ENCODE results near the gene RHOD. TPM values are rescaled to one million over a fixed set of nuclear protein-coding genes. Genes with fewer than 3 reads are reported as not detected.

The RHOD gene
- total and polyA plus RNA-seq, 10 of the 15 experiments (the other 5 are each of a cell fraction or from before 2014, with no cell fraction given), result 0.15 to 2.6 (median 1.9) TPM; not detected in 2

DNA sequence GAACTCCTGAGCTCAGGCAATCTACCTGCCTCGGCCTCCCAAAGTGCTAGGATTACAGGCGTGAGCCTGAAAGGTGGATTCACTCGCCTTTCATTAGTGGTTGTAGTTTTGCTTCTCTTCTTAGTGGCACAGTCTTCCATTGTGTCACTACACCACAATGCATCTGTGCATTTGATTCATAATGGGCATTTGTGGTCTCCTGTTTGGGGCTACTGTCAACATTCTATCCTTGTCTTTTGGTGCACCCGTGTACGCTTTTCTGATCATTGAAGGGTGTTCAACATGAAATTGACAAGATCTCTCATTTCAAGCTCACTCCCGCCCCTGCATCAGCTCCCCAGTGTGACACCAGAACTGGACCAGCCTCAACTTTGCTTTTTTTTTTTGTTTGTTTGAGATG is 35.7 kb upstream of the RHOD start:
- Histone ChIP-seq H3K36me3 (ENCODE audit: control insufficient read depth in 2 of 2, insufficient read depth in 2 of 2, low read length in 1 of 2) (no peaks in the 10 kb centered on the region), H4K20me1 (ENCODE audit: control insufficient read depth, insufficient read depth) (no peaks in the 10 kb centered on the region), H3K9ac (ENCODE audit: control insufficient read depth, insufficient read depth, low read length) (no peak overlapping the region), H3K9me3 (replicated peaks; ENCODE audit: control insufficient read depth, insufficient read depth, low read length) (no peaks in the 10 kb centered on the region; the same call in 2 of the 3 replicates), H2AFZ (ENCODE audit: control insufficient read depth, low read depth, low read length) (no peak overlapping the region), H3K4me2 (ENCODE audit: control insufficient read depth, insufficient read depth) (no peak overlapping the region), H3K79me2 (ENCODE audit: control insufficient read depth, insufficient read depth, low read length) (no peaks in the 10 kb centered on the region), H3K27me3 (replicated peaks in 1 of 2; ENCODE audit: control insufficient read depth in 2 of 2, insufficient read depth in 2 of 2, low read length in 1 of 2) (peaks cover 0 to 8% of the 10 kb centered on the region in 2 experiments; a peak in 3 of 4 replicates), H3K27ac (ENCODE audit: control insufficient read depth, insufficient read depth) (no peak overlapping the region), H3K4me1 (ENCODE audit: control insufficient read depth, insufficient read depth, low read length) (peaks cover 15% of the 10 kb centered on the region), H3K4me3 (no peak overlapping the region)
- DNase-seq (ENCODE audit: low read depth, low spot score) (no peak), FAIRE-seq (peak; percentile 18), ATAC-seq (peak; percentile 71)
- in situ Hi-C loops (cut with MboI) (no loop called here), intact Hi-C loops (cut with micrococcal nuclease; ENCODE audit: unreplicated experiment) (no loop called here)
- no TSS peak for BruUV-seq (replicated peaks)
- ChIA-PET RAD21 (ENCODE audit: unreplicated experiment) (no interaction called here), CTCF (interaction anchor here (1.1 to 1.8 kb wide), 3 partner anchors 14 to 33 kb away, joined by 3 to 6 read pairs (median 3); no protein-coding TSS in a partner anchor), POLR2A (interaction anchor here (0.6 to 0.7 kb wide), 2 partner anchors 26 to 270 kb away, joined by 3 to 6 read pairs; no protein-coding TSS in a partner anchor), SMC1A (ENCODE audit: uncharacterized antibody, unreplicated experiment) (no interaction called here)
- 0% methylated on average over 6 of the region's 6 CpGs for WGBS (ENCODE audit: insufficient coverage, insufficient replicate concordance, low lambda C conversion rate, missing lambda C conversion rate)
- no peak for TF ChIP-seq POLR2AphosphoS5 (IDR thresholded peaks at IDR 0.05; ENCODE audit: low read length)
- TF ChIP-seq RBBP5 (conservative IDR thresholded peaks at IDR 0.05), result no peak
- no peak for TF ChIP-seq ETV6 (conservative IDR thresholded peaks at IDR 0.05 in 1 of 2, IDR thresholded peaks at IDR 0.05 in 1 of 2; ENCODE audit: borderline replicate concordance in 1 of 2, low read depth in 1 of 2)
- TF ChIP-seq KAT2A (conservative IDR thresholded peaks at IDR 0.05; ENCODE audit: control insufficient read depth, low read depth, low read length), result no peak
- no peak for TF ChIP-seq ZNF207 (IDR thresholded peaks at IDR 0.05; ENCODE audit: borderline replicate concordance)
- TF ChIP-seq HDAC2 (IDR thresholded peaks at IDR 0.05), result no peak
- no peak for TF ChIP-seq STAT3 (IDR thresholded peaks at IDR 0.05; ENCODE audit: low read depth, low read length)
- TF ChIP-seq, protein P1, sequence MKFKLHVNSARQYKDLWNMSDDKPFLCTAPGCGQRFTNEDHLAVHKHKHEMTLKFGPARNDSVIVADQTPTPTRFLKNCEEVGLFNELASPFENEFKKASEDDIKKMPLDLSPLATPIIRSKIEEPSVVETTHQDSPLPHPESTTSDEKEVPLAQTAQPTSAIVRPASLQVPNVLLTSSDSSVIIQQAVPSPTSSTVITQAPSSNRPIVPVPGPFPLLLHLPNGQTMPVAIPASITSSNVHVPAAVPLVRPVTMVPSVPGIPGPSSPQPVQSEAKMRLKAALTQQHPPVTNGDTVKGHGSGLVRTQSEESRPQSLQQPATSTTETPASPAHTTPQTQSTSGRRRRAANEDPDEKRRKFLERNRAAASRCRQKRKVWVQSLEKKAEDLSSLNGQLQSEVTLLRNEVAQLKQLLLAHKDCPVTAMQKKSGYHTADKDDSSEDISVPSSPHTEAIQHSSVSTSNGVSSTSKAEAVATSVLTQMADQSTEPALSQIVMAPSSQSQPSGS (IDR thresholded peaks at IDR 0.05; ENCODE audit: low read length), result peak; percentile 60; the same call in 1 of the 2 replicates
- no peak for TF ChIP-seq SIN3A (IDR thresholded peaks at IDR 0.05; ENCODE audit: low read depth, low read length)
- TF ChIP-seq RAD21 (IDR thresholded peaks at IDR 0.05; ENCODE audit: insufficient read depth, low read depth, low read length), result no peak
- TF ChIP-seq, protein P2, sequence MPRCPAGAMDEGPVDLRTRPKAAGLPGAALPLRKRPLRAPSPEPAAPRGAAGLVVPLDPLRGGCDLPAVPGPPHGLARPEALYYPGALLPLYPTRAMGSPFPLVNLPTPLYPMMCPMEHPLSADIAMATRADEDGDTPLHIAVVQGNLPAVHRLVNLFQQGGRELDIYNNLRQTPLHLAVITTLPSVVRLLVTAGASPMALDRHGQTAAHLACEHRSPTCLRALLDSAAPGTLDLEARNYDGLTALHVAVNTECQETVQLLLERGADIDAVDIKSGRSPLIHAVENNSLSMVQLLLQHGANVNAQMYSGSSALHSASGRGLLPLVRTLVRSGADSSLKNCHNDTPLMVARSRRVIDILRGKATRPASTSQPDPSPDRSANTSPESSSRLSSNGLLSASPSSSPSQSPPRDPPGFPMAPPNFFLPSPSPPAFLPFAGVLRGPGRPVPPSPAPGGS (IDR thresholded peaks at IDR 0.05; ENCODE audit: borderline replicate concordance, insufficient read depth, low read depth, low read length, poor library complexity, severe bottlenecking), result peak; percentile 26
- TF ChIP-seq, protein P3, sequence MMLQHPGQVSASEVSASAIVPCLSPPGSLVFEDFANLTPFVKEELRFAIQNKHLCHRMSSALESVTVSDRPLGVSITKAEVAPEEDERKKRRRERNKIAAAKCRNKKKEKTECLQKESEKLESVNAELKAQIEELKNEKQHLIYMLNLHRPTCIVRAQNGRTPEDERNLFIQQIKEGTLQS (IDR thresholded peaks at IDR 0.05; ENCODE audit: borderline replicate concordance, extremely low read depth, low read depth, low read length), result no peak
- TF ChIP-seq, protein P4, sequence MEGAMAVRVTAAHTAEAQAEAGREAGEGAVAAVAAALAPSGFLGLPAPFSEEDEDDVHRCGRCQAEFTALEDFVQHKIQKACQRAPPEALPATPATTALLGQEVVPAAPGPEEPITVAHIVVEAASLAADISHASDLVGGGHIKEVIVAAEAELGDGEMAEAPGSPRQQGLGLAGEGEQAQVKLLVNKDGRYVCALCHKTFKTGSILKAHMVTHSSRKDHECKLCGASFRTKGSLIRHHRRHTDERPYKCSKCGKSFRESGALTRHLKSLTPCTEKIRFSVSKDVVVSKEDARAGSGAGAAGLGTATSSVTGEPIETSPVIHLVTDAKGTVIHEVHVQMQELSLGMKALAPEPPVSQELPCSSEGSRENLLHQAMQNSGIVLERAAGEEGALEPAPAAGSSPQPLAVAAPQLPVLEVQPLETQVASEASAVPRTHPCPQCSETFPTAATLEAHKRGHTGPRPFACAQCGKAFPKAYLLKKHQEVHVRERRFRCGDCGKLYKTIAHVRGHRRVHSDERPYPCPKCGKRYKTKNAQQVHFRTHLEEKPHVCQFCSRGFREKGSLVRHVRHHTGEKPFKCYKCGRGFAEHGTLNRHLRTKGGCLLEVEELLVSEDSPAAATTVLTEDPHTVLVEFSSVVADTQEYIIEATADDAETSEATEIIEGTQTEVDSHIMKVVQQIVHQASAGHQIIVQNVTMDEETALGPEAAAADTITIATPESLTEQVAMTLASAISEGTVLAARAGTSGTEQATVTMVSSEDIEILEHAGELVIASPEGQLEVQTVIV (IDR thresholded peaks at IDR 0.05; ENCODE audit: borderline replicate concordance, partially characterized antibody), result no peak
- no peak for TF ChIP-seq MTA2 (IDR thresholded peaks at IDR 0.05; ENCODE audit: low read depth)
- no peak for TF ChIP-seq POU2F2 (IDR thresholded peaks at IDR 0.05; ENCODE audit: borderline replicate concordance, low read depth, low read length)
- no peak for TF ChIP-seq FOXK2 (IDR thresholded peaks at IDR 0.05)
- TF ChIP-seq MYC (IDR thresholded peaks at IDR 0.05; ENCODE audit: insufficient read depth, insufficient read length, insufficient replicate concordance, low read length, severe bottlenecking), result no peak
